Endothelial cell (in vitro differentiated cells): ENCODE data around the gene NPY4R. TPM values are rescaled to one million over a fixed set of nuclear protein-coding genes. Genes with fewer than 3 reads are reported as not detected.
"Not testable (repeated sequence)": the region's sequence is repeated elsewhere in the genome, so short reads cannot be mapped to it uniquely, and the experiment has no call there.

Experiments used
- DNase-seq: peaks from one replicate; pipeline ENCODE4 v3.0.0; 2021; ENCODE audit warnings: low spot score
- H3K27ac Mint-ChIP-seq: one replicate; pipeline ENCODE4 v1.8.0; 2021; ENCODE audit warnings: mixed read lengths, inconsistent platforms; ENCODE audit not compliant: unreplicated experiment
- H3K27me3 Mint-ChIP-seq: one replicate; pipeline ENCODE4 v1.8.0; 2021; ENCODE audit warnings: mild to moderate bottlenecking, moderate library complexity, mixed read lengths, inconsistent platforms; ENCODE audit not compliant: unreplicated experiment
- H3K36me3 Mint-ChIP-seq: one replicate; pipeline ENCODE4 v1.8.0; 2021; ENCODE audit warnings: mild to moderate bottlenecking, low read depth, mixed read lengths, inconsistent platforms; ENCODE audit not compliant: unreplicated experiment
- H3K4me1 Mint-ChIP-seq: one replicate; pipeline ENCODE4 v1.8.0; 2021; ENCODE audit warnings: mild to moderate bottlenecking, mixed read lengths, inconsistent platforms; ENCODE audit not compliant: unreplicated experiment
- H3K4me3 Mint-ChIP-seq: one replicate; pipeline ENCODE4 v1.8.0; 2021; ENCODE audit warnings: mild to moderate bottlenecking, mixed read lengths, inconsistent platforms; ENCODE audit not compliant: unreplicated experiment
- H3K9me3 Mint-ChIP-seq: one replicate; pipeline ENCODE4 v1.8.0; 2021; ENCODE audit warnings: mixed read lengths, inconsistent platforms; ENCODE audit not compliant: unreplicated experiment
- total RNA-seq: library from RNA; stranded (reverse); fragmentation: NEBNext Ultra II Directional; extraction: Animal tissue kit (Norgen Biotek cat#: 25700); gene quantifications from one replicate; pipeline ENCODE4 v1.2.1, GENCODE V29; 2021; ENCODE audit not compliant: unreplicated experiment

NPY4R gene
- total RNA-seq, 1 donor from 2014 or later = not detected

GRCh38 chr10:46418283-46418682 lies 47.5 kb downstream of the NPY4R start:
- not testable (repeated sequence) for H3K4me3 Mint-ChIP-seq, H3K36me3 Mint-ChIP-seq, DNase-seq, H3K27ac Mint-ChIP-seq, H3K27me3 Mint-ChIP-seq, H3K4me1 Mint-ChIP-seq, H3K9me3 Mint-ChIP-seq

- not testable (repeated sequence) for H3K9me3 Mint-ChIP-seq, H3K27me3 Mint-ChIP-seq, DNase-seq, H3K36me3 Mint-ChIP-seq, H3K4me1 Mint-ChIP-seq, H3K27ac Mint-ChIP-seq, H3K4me3 Mint-ChIP-seq
These were observed 50.5 kb downstream of the NPY4R start for GRCh38 chr10:46415291-46415690.

- H3K27me3 Mint-ChIP-seq, H3K27ac Mint-ChIP-seq, H3K36me3 Mint-ChIP-seq, H3K4me1 Mint-ChIP-seq, H3K4me3 Mint-ChIP-seq, DNase-seq, H3K9me3 Mint-ChIP-seq: not testable (repeated sequence)
These were observed 53.1 kb downstream of the NPY4R start for GRCh38 chr10:46412665-46413064.

DNA sequence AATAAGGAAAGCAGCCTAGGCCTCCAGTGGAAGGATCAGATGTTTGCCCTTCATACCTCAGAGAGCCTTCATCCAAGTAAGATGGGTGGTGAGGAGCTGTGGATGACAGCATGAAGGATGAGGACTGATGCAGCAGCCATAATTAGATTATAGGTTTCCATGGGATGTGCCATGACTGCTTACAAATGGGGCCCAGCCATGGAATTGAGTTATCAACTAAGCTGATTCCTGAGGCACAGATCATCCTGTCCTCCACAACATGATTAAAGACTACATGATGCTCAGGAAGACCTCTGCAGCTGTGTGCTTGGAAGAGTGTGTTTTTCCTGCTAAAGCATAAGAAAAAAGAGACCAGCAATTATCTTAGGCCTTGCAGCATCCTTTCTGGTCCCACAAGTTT lies 54.6 kb downstream of the NPY4R start:
- H3K9me3 Mint-ChIP-seq, H3K27ac Mint-ChIP-seq, H3K4me3 Mint-ChIP-seq, H3K27me3 Mint-ChIP-seq, DNase-seq, H3K36me3 Mint-ChIP-seq, H3K4me1 Mint-ChIP-seq: not testable (repeated sequence)

Other genes with a start within 250 kb of the NPY4R start
- gene ANTXRL, start 179.0 kb downstream of the NPY4R start, total RNA-seq = not detected
- not detected for gene ANXA8L1, start 90.2 kb downstream of the NPY4R start, total RNA-seq
- gene GPRIN2, start 90.7 kb upstream of the NPY4R start, total RNA-seq = 0.31 TPM
- gene SYT15, start 113.2 kb upstream of the NPY4R start, total RNA-seq = 0.77 TPM